Ishikawa (cell line): Measurements from ENCODE around the gene MAPK1IP1L.

Experiments used
- CEBPB ChIP-seq: IDR thresholded peaks from 2 replicates; pipeline ENCODE4 v1.6.1; 2012
- CREB1 ChIP-seq: IDR thresholded peaks from 2 replicates; pipeline ENCODE4 v1.6.1; 2012; ENCODE audit warnings: low read depth
- EGR1 ChIP-seq: IDR thresholded peaks from 2 replicates; pipeline ENCODE4 v1.6.1; 2012
- EP300 ChIP-seq: IDR thresholded peaks from 2 replicates; pipeline ENCODE4 v1.6.1; 2012; ENCODE audit warnings: borderline replicate concordance
- FOXM1 ChIP-seq: IDR thresholded peaks from 2 replicates; pipeline ENCODE4 v1.6.1; 2012; ENCODE audit warnings: low read depth, borderline replicate concordance
- NFIC ChIP-seq: IDR thresholded peaks from 2 replicates; pipeline ENCODE4 v1.6.1; 2012
- RAD21 ChIP-seq: IDR thresholded peaks from 2 replicates; pipeline ENCODE4 v1.6.1; 2012; ENCODE audit warnings: low read depth
- REST ChIP-seq: IDR thresholded peaks from 2 replicates; pipeline ENCODE4 v1.6.1; 2012; ENCODE audit warnings: low read depth, mild to moderate bottlenecking
- TAF1 ChIP-seq: IDR thresholded peaks from 2 replicates; pipeline ENCODE4 v1.6.1; 2012; ENCODE audit warnings: low read depth, mild to moderate bottlenecking
- TCF12 ChIP-seq: IDR thresholded peaks from 2 replicates; pipeline ENCODE4 v1.6.1; 2012; ENCODE audit warnings: low read depth
- TEAD4 ChIP-seq: IDR thresholded peaks from 2 replicates; pipeline ENCODE4 v1.6.1; 2012
- USF1 ChIP-seq: IDR thresholded peaks from 2 replicates; pipeline ENCODE4 v1.6.1; 2012
- YY1 ChIP-seq: IDR thresholded peaks from 2 replicates; pipeline ENCODE4 v1.6.1; 2012; ENCODE audit warnings: low read depth
- ZBTB7A ChIP-seq: IDR thresholded peaks from 2 replicates; pipeline ENCODE4 v1.6.1; 2012; ENCODE audit warnings: low read depth
- TF ChIP-seq, protein P1 (sequence below): IDR thresholded peaks from 2 replicates; pipeline ENCODE4 v1.6.1; 2012

MAPK1IP1L gene

GRCh38 chr14:55043528-55043927, 7.9 kb upstream of the MAPK1IP1L start:
- TF ChIP-seq TAF1 (no peak), TEAD4 (no peak), RAD21 (no peak), USF1 (no peak), EGR1 (no peak), EP300 (no peak), ZBTB7A (no peak), NFIC (no peak), CEBPB (no peak), FOXM1 (no peak), YY1 (no peak), CREB1 (no peak), REST (no peak), TCF12 (no peak)
- TF ChIP-seq, protein P1, sequence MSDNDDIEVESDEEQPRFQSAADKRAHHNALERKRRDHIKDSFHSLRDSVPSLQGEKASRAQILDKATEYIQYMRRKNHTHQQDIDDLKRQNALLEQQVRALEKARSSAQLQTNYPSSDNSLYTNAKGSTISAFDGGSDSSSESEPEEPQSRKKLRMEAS = no peak

DNA sequence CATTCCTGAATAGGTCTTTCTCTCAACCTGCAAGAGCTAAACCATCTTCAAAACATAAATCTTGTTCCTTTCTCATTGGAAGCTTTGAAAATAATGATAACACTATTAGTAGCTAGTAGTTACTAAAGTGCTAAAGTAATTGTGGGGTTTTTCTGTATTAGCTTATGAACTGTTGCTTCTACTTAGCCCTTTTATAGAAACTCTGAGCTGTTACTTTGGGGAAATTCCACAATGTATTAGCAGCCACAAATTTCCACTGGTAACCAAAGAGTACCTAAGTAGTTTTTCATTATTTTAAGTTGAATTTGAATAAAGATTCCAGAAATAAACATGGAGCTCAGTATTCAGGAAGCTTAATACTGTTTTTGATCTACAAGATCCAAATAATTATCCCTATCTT, 6.4 kb upstream of the MAPK1IP1L start:
- TF ChIP-seq TEAD4 (no peak), EP300 (no peak), NFIC (no peak), ZBTB7A (no peak), FOXM1 (no peak), TAF1 (no peak), TCF12 (no peak), USF1 (no peak)

DNA sequence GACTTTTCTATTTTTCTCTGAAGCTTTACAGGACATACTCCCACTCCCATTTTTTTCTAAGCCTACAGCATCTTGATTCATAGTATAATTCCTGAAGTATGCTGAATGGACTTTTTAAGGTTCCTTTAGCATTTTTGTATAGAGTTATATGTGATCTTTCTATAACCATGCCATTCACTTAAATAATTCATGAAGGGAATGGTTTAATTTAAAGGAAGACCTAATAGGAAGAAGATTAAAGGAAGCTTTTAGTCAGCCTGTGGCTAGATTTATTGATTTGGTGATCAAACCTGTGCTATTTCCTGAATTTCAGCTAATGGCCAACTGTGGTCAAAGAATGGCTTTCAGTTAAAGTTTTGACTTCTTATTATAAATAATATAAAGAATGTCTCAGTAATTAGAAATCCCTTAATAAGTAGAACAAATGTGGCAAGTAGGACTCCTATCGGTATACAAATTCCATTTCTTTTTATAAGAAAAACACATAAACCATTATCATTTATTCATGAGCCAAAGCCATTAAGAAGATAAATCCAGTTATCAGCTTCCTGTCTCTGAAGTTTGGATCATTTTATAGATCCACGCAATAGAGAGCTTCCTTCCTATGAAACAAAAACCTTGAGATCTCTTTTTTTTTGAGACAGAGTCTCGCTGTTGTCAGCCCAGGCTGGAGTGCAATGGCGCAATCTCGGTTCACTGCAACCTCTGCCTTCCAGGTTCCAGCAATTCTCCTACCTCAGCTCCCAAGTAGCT, 4.0 kb upstream of the MAPK1IP1L start:
- no peak for TF ChIP-seq FOXM1
- TF ChIP-seq EP300 = no peak
- no peak for TF ChIP-seq CREB1
- TF ChIP-seq TEAD4 = no peak
- no peak for TF ChIP-seq RAD21
- no peak for TF ChIP-seq YY1
- no peak for TF ChIP-seq TCF12
- no peak for TF ChIP-seq ZBTB7A
- no peak for TF ChIP-seq USF1
- TF ChIP-seq, protein P1 = no peak
- TF ChIP-seq REST = no peak

GRCh38 chr14:55048900-55049436, 2.5 kb upstream of the MAPK1IP1L start:
- TF ChIP-seq NFIC = no peak
- TF ChIP-seq FOXM1 = no peak
- TF ChIP-seq RAD21 = no peak
- TF ChIP-seq USF1 = no peak
- TF ChIP-seq EGR1 = no peak
- TF ChIP-seq CREB1 = no peak
- no peak for TF ChIP-seq TEAD4
- no peak for TF ChIP-seq EP300
- no peak for TF ChIP-seq TAF1
- TF ChIP-seq TCF12 = no peak
- TF ChIP-seq YY1 = no peak
- TF ChIP-seq CEBPB = no peak
- no peak for TF ChIP-seq REST
